Astrocyte (in vitro differentiated cells and primary cell): ENCODE results near the gene CD160. TPM values are rescaled to one million over a fixed set of nuclear protein-coding genes. Genes with fewer than 3 reads are reported as not detected.

ENCODE experiments used
- DNase-seq: peaks from one replicate; pipeline ENCODE4 v3.0.0-alpha.2; 2010; ENCODE audit warnings: low read depth
- FAIRE-seq: peaks from 2 replicates; lab custom pipeline; 2011; peaks lifted over from hg19 to GRCh38; lab: Jason Lieb, UNC
- H2AFZ ChIP-seq: 2 replicates; pipeline ENCODE4 v1.6.0; 2012; ENCODE audit warnings: low read depth, low read length, inconsistent platforms
- H3K27ac ChIP-seq: 2 replicates; pipeline ENCODE4 v1.5.1; 2011; ENCODE audit warnings: low read depth, low read length, inconsistent platforms
- H3K27me3 ChIP-seq: 2 replicates; pipeline ENCODE4 v1.6.0; 2011; ENCODE audit warnings: low read length, inconsistent platforms; ENCODE audit not compliant: insufficient read depth
- H3K36me3 ChIP-seq: 2 replicates; pipeline ENCODE4 v1.5.1; 2011; ENCODE audit warnings: low read length, inconsistent platforms; ENCODE audit not compliant: insufficient read depth
- H3K4me1 ChIP-seq: 2 replicates; pipeline ENCODE4 v1.5.1; 2011; ENCODE audit warnings: low read length, inconsistent platforms; ENCODE audit not compliant: insufficient read depth
- H3K4me2 ChIP-seq: 2 replicates; pipeline ENCODE4 v1.6.0; 2012; ENCODE audit warnings: low read length, inconsistent platforms
- H3K4me3 ChIP-seq: 2 replicates; pipeline ENCODE4 v1.5.1; 2011; ENCODE audit warnings: low read depth, mild to moderate bottlenecking, low read length, inconsistent platforms; ENCODE audit not compliant: insufficient read depth
- H3K79me2 ChIP-seq: 2 replicates; pipeline ENCODE4 v1.6.0; 2012; ENCODE audit warnings: mild to moderate bottlenecking, low read length, inconsistent platforms; ENCODE audit not compliant: insufficient read depth
- H3K9ac ChIP-seq: 2 replicates; pipeline ENCODE4 v1.6.0; 2012; ENCODE audit warnings: mild to moderate bottlenecking, low read length, inconsistent platforms
- H3K9me3 ChIP-seq: 2 replicates; pipeline ENCODE4 v1.5.1; 2012; ENCODE audit warnings: low read depth, mild to moderate bottlenecking, low read length, inconsistent platforms; ENCODE audit not compliant: insufficient read depth
- H4K20me1 ChIP-seq: 2 replicates; pipeline ENCODE4 v1.6.0; 2012; ENCODE audit warnings: low read length, inconsistent platforms; ENCODE audit not compliant: insufficient read depth
- H3K27ac Mint-ChIP-seq: one replicate; pipeline ENCODE4 v1.8.0; 2021; ENCODE audit warnings: mild to moderate bottlenecking, mixed read lengths; ENCODE audit not compliant: unreplicated experiment
- H3K27me3 Mint-ChIP-seq: one replicate; pipeline ENCODE4 v1.8.0; 2021; ENCODE audit warnings: low read depth, mixed read lengths; ENCODE audit not compliant: unreplicated experiment
- H3K36me3 Mint-ChIP-seq: one replicate; pipeline ENCODE4 v1.8.0; 2021; ENCODE audit warnings: low read depth, mixed read lengths; ENCODE audit not compliant: unreplicated experiment
- H3K4me1 Mint-ChIP-seq: one replicate; pipeline ENCODE4 v1.8.0; 2021; ENCODE audit warnings: low read depth, mixed read lengths; ENCODE audit not compliant: unreplicated experiment
- H3K4me3 Mint-ChIP-seq: one replicate; pipeline ENCODE4 v1.8.0; 2021; ENCODE audit warnings: mild to moderate bottlenecking, moderate library complexity, mixed read lengths; ENCODE audit not compliant: unreplicated experiment
- H3K9me3 Mint-ChIP-seq: one replicate; pipeline ENCODE4 v1.8.0; 2021; ENCODE audit warnings: mild to moderate bottlenecking, mixed read lengths; ENCODE audit not compliant: unreplicated experiment
- EZH2 ChIP-seq: IDR thresholded peaks from 2 replicates; pipeline ENCODE4 v1.6.1; 2012; ENCODE audit warnings: mild to moderate bottlenecking, low read length, inconsistent platforms; ENCODE audit not compliant: insufficient read depth
- total RNA-seq: library from RNA; stranded (reverse); gene quantifications from 2 replicates; pipeline ENCODE4 v1.2.1, GENCODE V29; 2021
- TF ChIP-seq, protein P1 (sequence below): IDR thresholded peaks from 2 replicates; pipeline ENCODE4 v1.5.1; 2011; ENCODE audit warnings: low read depth, mild to moderate bottlenecking, inconsistent platforms, low read length, moderate library complexity; ENCODE audit not compliant: insufficient read depth

CD160 gene
- total RNA-seq, 1 donor from 2014 or later, result not detected

GRCh38 chr1:145730900-145731299 is 11.6 kb downstream of the CD160 start:
- no peak overlapping the region for H3K27ac ChIP-seq
- no peaks in the 10 kb centered on the region for H3K79me2 ChIP-seq
- Mint-ChIP-seq H3K4me3 (no peak overlapping the region), H3K4me1 (peaks cover 4% of the 10 kb centered on the region), H3K27ac (no peak overlapping the region), H3K36me3 (peaks cover 11% of the 10 kb centered on the region), H3K9me3 (no peaks in the 10 kb centered on the region), H3K27me3 (no peaks in the 10 kb centered on the region)
- H4K20me1 ChIP-seq, result no peaks in the 10 kb centered on the region
- TF ChIP-seq EZH2, result no peak
- TF ChIP-seq, protein P1, sequence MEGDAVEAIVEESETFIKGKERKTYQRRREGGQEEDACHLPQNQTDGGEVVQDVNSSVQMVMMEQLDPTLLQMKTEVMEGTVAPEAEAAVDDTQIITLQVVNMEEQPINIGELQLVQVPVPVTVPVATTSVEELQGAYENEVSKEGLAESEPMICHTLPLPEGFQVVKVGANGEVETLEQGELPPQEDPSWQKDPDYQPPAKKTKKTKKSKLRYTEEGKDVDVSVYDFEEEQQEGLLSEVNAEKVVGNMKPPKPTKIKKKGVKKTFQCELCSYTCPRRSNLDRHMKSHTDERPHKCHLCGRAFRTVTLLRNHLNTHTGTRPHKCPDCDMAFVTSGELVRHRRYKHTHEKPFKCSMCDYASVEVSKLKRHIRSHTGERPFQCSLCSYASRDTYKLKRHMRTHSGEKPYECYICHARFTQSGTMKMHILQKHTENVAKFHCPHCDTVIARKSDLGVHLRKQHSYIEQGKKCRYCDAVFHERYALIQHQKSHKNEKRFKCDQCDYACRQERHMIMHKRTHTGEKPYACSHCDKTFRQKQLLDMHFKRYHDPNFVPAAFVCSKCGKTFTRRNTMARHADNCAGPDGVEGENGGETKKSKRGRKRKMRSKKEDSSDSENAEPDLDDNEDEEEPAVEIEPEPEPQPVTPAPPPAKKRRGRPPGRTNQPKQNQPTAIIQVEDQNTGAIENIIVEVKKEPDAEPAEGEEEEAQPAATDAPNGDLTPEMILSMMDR, result no peak
- no peaks in the 10 kb centered on the region for H3K36me3 ChIP-seq
- no peak for FAIRE-seq
- no peak overlapping the region for H3K4me3 ChIP-seq
- no peak overlapping the region for H3K4me2 ChIP-seq
- no peaks in the 10 kb centered on the region for H3K9me3 ChIP-seq
- no peak overlapping the region for H2AFZ ChIP-seq
- no peaks in the 10 kb centered on the region for H3K4me1 ChIP-seq
- no peak overlapping the region for H3K9ac ChIP-seq
- DNase-seq, result no peak
- no peaks in the 10 kb centered on the region for H3K27me3 ChIP-seq

DNA sequence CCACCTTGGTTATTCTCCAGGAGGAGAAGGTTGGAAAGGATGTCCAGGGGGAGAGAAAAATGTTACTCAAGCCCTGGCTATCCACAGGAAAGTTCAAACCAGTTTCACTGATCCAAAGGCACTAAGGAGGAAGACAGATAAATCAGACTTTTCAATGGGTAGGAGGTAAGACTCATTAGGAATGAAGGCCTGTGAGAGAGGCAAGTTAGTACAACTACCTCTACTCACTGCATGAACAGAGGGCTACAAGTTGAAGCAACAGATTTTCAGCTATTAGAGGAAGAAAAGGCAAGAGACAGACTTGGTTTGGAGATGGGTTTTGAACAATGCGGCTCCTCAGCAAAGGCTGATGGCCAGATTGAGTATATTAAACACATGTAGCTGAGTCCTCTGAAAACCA is 16.9 kb downstream of the CD160 start:
- no peak overlapping the region for H3K9ac ChIP-seq
- peaks cover 3% of the 10 kb centered on the region for H3K4me1 ChIP-seq
- H3K9me3 ChIP-seq, result no peaks in the 10 kb centered on the region
- Mint-ChIP-seq H3K27me3 (no peaks in the 10 kb centered on the region), H3K27ac (no peak overlapping the region), H3K4me1 (no peaks in the 10 kb centered on the region), H3K36me3 (peaks cover 12% of the 10 kb centered on the region), H3K4me3 (no peak overlapping the region), H3K9me3 (no peaks in the 10 kb centered on the region)
- no peak overlapping the region for H3K4me3 ChIP-seq
- no peaks in the 10 kb centered on the region for H3K27me3 ChIP-seq
- H4K20me1 ChIP-seq, result no peaks in the 10 kb centered on the region
- TF ChIP-seq, protein P1, result no peak
- no peak for TF ChIP-seq EZH2
- no peak for DNase-seq
- no peaks in the 10 kb centered on the region for H3K79me2 ChIP-seq
- no peak overlapping the region for H3K27ac ChIP-seq
- no peaks in the 10 kb centered on the region for H3K36me3 ChIP-seq
- no peak overlapping the region for H2AFZ ChIP-seq
- FAIRE-seq, result no peak
- H3K4me2 ChIP-seq, result no peak overlapping the region

DNA sequence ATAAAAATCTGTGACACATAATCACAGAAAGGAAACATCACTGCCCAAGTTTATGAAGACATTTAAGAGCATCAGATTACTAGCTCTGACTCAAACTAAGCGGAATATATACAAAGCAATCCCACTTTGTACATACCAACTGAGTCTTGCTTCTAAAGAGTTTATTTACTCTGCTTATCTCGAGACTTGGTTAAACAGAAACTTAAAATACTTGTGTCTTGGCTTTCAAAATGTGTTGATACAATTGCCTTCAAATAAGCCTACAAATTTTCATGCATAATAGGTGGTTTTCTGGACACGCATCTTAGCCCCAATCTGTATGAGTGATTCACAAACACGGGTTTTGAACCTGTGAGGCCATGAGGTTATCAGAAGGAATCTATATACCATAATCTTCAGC is 21.0 kb downstream of the CD160 start:
- Mint-ChIP-seq H3K9me3 (no peaks in the 10 kb centered on the region), H3K4me3 (no peak overlapping the region), H3K27ac (no peak overlapping the region), H3K27me3 (no peaks in the 10 kb centered on the region), H3K36me3 (peaks cover 14% of the 10 kb centered on the region), H3K4me1 (no peaks in the 10 kb centered on the region)
- H3K27ac ChIP-seq, result no peak overlapping the region
- no peak overlapping the region for H3K9ac ChIP-seq
- TF ChIP-seq EZH2, result no peak
- TF ChIP-seq, protein P1, result no peak
- peaks cover 5% of the 10 kb centered on the region for H4K20me1 ChIP-seq
- no peaks in the 10 kb centered on the region for H3K79me2 ChIP-seq
- H3K4me3 ChIP-seq, result no peak overlapping the region
- DNase-seq, result peak; percentile 93
- no peaks in the 10 kb centered on the region for H3K9me3 ChIP-seq
- peaks cover 10% of the 10 kb centered on the region for H3K36me3 ChIP-seq
- H2AFZ ChIP-seq, result no peak overlapping the region
- H3K27me3 ChIP-seq, result no peaks in the 10 kb centered on the region
- FAIRE-seq, result peak; percentile 13
- H3K4me1 ChIP-seq, result peaks cover 3% of the 10 kb centered on the region
- peak overlapping the region; percentile 6 for H3K4me2 ChIP-seq
